ENCODE data around the gene TMEM217.
"Not testable (repeated sequence)": the region's sequence is repeated elsewhere in the genome, so short reads cannot be mapped to it uniquely, and the experiment has no call there.

- TF ChIP-seq CTCF (conservative IDR thresholded peaks at IDR 0.05 in 1 of 2, IDR thresholded peaks at IDR 0.05 in 1 of 2; ENCODE audit: extremely low read depth in 1 of 2, insufficient read depth in 1 of 2, low read depth in 1 of 2, low read length in 2 of 2); EZH2 (IDR thresholded peaks at IDR 0.05; ENCODE audit: borderline replicate concordance, low read length): not testable (repeated sequence)
Measured at GRCh38 chr6:37185949-37186720, 71.8 kb downstream of the TMEM217 start.

Measured in mammary epithelial cell (primary cell).